T47D (cell line): ENCODE data around the gene PPM1E.
A peak's percentile ranks its signal among the peaks of the same experiment; 100 is the strongest.
"Not testable (repeated sequence)": the region's sequence is repeated elsewhere in the genome, so short reads cannot be mapped to it uniquely, and the experiment has no call there.

ENCODE experiments used
- DNase-seq, 2 experiments: peaks; one replicate each; pipeline versions ENCODE4 v3.0.0 to v3.0.0-alpha.2; 2011 to 2012; ENCODE audit warnings: low read depth in 1 of 2, low spot score in 1 of 2
- JUND ChIP-seq: IDR thresholded peaks from 2 replicates; pipeline ENCODE4 v1.6.1; 2012; ENCODE audit warnings: low read depth
- in situ Hi-C: cut with HindIII; loops from 2 replicates; pipeline ENCODE4 v1.10.0; 2016; ENCODE audit warnings: low sequenced_read_pairs, low pct_unique_long_range_greater_than_20kb

PPM1E gene

GRCh38 chr17:58755269-58755576, 431 bp upstream of the PPM1E start:
- in situ Hi-C loops, result no loop called here
- TF ChIP-seq JUND, result no peak
- no peak for DNase-seq

- DNase-seq, result peak in 1 of 2 experiments; percentile 2
- no peak for TF ChIP-seq JUND
- in situ Hi-C loops, result no loop called here
These were observed 850 bp downstream of the PPM1E start for GRCh38 chr17:58756246-58757161.

- DNase-seq, result no peak
- in situ Hi-C loops, result no loop called here
- no peak for TF ChIP-seq JUND
These were observed 1.5 kb downstream of the PPM1E start for GRCh38 chr17:58757162-58757613.

- TF ChIP-seq JUND, result no peak
- no peak for DNase-seq
- in situ Hi-C loops, result no loop called here
These were observed 3.2 kb downstream of the PPM1E start for GRCh38 chr17:58758890-58759289.

- no peak for DNase-seq
These were observed 3.9 kb downstream of the PPM1E start for GRCh38 chr17:58759522-58759921.

GRCh38 chr17:58760248-58760647, 4.6 kb downstream of the PPM1E start:
- DNase-seq, result no peak
- in situ Hi-C loops, result no loop called here
- TF ChIP-seq JUND, result no peak

More at GRCh38 chr17:58759522-58759921, 3.9 kb downstream of the PPM1E start:
- TF ChIP-seq JUND, result no peak
- in situ Hi-C loops, result no loop called here

- in situ Hi-C loops, result no loop called here
- TF ChIP-seq JUND, result no peak
- no peak for DNase-seq
These were observed 7.6 kb downstream of the PPM1E start for GRCh38 chr17:58763263-58763662.

DNA sequence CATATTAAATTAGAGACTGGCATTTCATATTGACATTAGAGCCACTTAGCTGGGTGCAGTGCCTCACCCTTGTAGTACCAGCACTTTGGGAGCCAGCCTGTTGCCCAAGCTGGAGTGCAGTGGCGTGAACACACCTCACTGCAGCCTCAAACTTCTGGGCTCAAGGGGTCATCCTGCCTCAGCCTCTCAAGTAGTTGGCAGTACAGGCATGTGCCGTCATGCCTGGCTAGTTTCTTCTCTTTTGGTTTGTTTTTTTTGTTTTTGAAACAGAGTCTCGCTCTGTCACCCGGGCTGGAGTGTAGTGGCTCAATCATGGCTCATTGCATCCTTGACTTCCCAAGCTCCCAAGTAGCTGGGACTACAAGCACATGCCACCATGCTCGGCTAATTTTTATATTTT, 8.7 kb downstream of the PPM1E start:
- no peak for DNase-seq
- no peak for TF ChIP-seq JUND
- in situ Hi-C loops, result no loop called here

DNA sequence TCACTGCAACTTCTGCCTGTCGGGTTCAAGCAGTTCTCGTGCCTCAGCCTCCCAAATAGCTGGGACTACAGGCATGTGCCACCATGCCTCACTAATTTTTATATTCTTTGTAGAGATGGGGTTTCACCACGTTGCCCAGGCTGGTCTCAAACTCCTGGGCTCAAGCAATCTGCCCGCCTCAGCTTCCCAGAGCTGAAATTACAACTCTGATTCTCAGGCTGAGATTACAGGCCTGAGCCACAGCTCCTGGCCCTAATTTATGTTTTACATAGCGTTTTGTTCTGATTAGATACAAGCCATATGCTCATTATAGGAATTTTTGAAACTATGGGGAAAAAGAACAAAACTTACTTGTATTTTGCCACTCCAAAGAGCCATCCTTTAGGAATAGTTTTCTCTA, 22.8 kb downstream of the PPM1E start:
- in situ Hi-C loops, DNase-seq: not testable (repeated sequence)

GRCh38 chr17:58779446-58779845, 23.8 kb downstream of the PPM1E start:
- in situ Hi-C loops, result no loop called here
- no peak for TF ChIP-seq JUND

GRCh38 chr17:58783380-58783779, 27.7 kb downstream of the PPM1E start:
- TF ChIP-seq JUND, result no peak
- peak in 1 of 2 experiments; percentile 15 for DNase-seq
- in situ Hi-C loops, result no loop called here

More at GRCh38 chr17:58779446-58779845, 23.8 kb downstream of the PPM1E start:
- DNase-seq, result no peak

DNA sequence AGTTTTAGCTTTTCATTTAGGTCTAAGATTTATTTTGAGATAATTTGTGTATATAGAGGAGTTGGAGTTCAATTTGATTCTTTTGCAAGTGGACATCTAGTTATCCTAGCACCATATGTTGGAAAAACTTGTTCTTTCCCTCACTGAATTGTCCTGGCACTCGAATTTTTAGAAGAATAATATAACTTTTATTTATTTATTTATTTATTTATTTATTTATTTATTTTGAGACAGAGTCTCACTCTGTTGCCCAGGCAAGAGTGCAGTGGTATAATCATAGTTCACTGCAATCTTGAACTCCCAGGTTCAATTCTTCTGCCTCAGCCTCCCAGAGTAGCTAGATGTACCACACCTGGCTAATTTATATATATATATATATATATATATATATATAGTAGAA, 29.4 kb downstream of the PPM1E start:
- in situ Hi-C loops, result no loop called here
- TF ChIP-seq JUND, result no peak

DNA sequence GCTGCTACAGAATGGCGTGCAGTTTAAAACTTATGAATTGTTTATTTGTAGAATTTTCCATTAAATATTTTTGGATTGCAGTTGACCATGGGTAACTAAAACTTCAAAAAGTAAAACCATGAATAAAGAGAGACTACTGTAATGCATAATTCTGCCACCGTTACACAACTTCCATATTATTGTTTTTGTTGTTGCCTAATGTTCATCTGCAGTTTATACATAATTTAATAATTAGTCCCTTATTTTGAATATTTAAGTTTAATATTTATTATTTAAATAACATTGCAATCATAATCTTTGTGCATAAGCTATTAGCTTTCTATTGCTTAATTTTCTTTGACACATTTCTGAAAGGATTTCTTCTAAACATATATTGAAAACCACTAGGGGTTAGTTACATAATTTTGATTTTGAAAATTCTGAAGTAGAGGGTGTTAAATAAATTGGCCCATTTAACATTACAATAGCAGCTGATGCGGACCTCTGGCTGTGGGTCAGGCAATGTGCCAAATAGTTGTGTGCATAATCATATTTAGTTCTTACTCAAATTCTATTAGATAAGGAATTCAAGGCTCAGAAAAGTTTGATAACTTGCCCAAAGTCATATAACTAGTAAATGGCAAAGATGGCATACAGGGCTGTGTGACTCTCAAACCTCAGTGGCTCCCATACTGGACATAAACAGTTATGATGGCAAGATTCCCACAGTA, 31.1 kb downstream of the PPM1E start:
- in situ Hi-C loops, result no loop called here
- TF ChIP-seq JUND, result no peak
- no peak for DNase-seq

More for the DNA sequence above, 29.4 kb downstream of the PPM1E start:
- DNase-seq, result no peak

DNA sequence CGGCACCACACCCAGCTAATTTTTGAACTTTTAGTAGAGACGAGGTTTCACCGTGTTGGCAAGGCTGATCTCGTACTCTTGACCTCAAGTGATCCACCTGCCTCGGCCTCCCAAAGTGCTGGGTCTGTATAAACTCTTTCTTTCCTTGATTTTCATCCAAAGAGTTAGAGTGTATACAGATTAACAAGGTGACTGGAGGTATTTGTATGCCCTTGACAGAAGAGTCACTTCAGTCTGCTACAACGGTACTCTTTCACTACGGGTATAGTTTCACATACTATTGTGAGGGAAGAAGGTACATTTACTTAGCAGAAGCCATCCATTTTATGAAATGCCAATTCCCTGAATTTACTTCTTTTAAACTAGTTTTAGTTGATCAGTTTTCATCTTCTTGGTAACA, 32.5 kb downstream of the PPM1E start:
- in situ Hi-C loops, result no loop called here
- no peak for TF ChIP-seq JUND
- no peak for DNase-seq
